Right lobe of liver (tissue), 6 donors: ENCODE data around the gene GBP6. TPM values are rescaled to one million over a fixed set of nuclear protein-coding genes. Genes with fewer than 3 reads are reported as not detected.
"Not testable (repeated sequence)": the region's sequence is repeated elsewhere in the genome, so short reads cannot be mapped to it uniquely, and the experiment has no call there.

Experiments
- ATAC-seq, 4 donors: fragments of 200-7000 bp; cut with Tn5 transposase; one replicate each; pipeline ENCODE4 v1.9.1; 2020; ENCODE audit warnings: mild to moderate bottlenecking in 4 of 4, moderate library complexity in 4 of 4
- DNase-seq, 3 donors: peaks; one replicate each; pipeline ENCODE4 v3.0.0-alpha.2; 2020
- H3K27ac ChIP-seq, 3 donors: fragments of 200-600 bp; one replicate each; pipeline ENCODE4 v1.8.0; 2022
- H3K27me3 ChIP-seq, 2 donors: fragments of 200-600 bp; one replicate each; pipeline ENCODE4 v1.8.0; 2022
- H3K36me3 ChIP-seq, 4 donors: fragments of 200-600 bp; sonication (generic) in 1 of 4; one replicate each; pipeline versions ENCODE4 v1.5.1 to v1.8.0; 2017 to 2022; ENCODE audit warnings: control low read depth in 1 of 4
- H3K4me1 ChIP-seq, 4 donors: fragments of 200-600 bp; sonication (generic) in 1 of 4; one replicate each; pipeline versions ENCODE4 v1.5.1 to v1.8.0; 2017 to 2022; ENCODE audit warnings: control low read depth in 1 of 4
- H3K4me3 ChIP-seq, 3 donors: fragments of 200-600 bp; one replicate each; pipeline ENCODE4 v1.8.0; 2022
- H3K9me3 ChIP-seq, 4 donors: fragments of 200-600 bp; sonication (generic) in 1 of 4; one replicate each; pipeline versions ENCODE4 v1.5.1 to v1.8.0; 2017 to 2022; ENCODE audit warnings: control low read depth in 1 of 4
- POLR2A ChIP-seq: fragments of 450-650 bp; IDR thresholded peaks from one replicate; pipeline ENCODE4 v1.6.1; 2017; ENCODE audit warnings: antibody characterized with exemption, mild to moderate bottlenecking
- WGBS: methylation state at CpG from one replicate; pipeline ENCODE4 v1.1.6; 2018; ENCODE audit warnings: low coverage, low lambda C conversion rate; ENCODE audit not compliant: insufficient coverage; ENCODE audit errors: missing lambda C conversion rate; 5-methylcytosine and 5-hydroxymethylcytosine counted together
- intact Hi-C, 2 donors: fragments of 100-400 bp; cut with DNase I; formaldehyde crosslinking; loops; one replicate each; pipeline versions ENCODE4 v1.11.2 to v1.14.1; 2022
- total RNA-seq, 6 experiments: library from RNA; depleted of rRNA in 2 of 6; stranded (reverse); fragments of >200 nt in 2 of 6; fragmentation: NEBNext Ultra II Directional in 3 of 6; extraction: Animal tissue kit (Norgen Biotek cat#: 25700) in 3 of 6; gene quantifications; one replicate each; pipeline versions ENCODE4 v1.1.0 to v1.2.4, GENCODE V29; 2016 to 2023
- TF ChIP-seq, protein P1 (sequence below), 4 donors: fragments of 200-600 bp in 3 of 4; fragments of 450-650 bp in 1 of 4; IDR thresholded peaks; one replicate each; pipeline versions ENCODE4 v1.5.1 to v1.8.0; 2016 to 2022; ENCODE audit warnings: antibody characterized with exemption in 4 of 4, mild to moderate bottlenecking in 2 of 4
- donor health status: DM: no; HTN: yes; CAD: no.
- donor health status: DM: no; HTN: no; CAD: no.
- donor health status: DM: no; HTN: no; CAD: no.
- donor health status: DM: no; HTN: yes; CAD: no.
- donor health status: DM: no; HTN: yes; CAD: no.

The GBP6 gene
- total RNA-seq, 6 experiments from 2014 or later, result 0.06 to 0.15 (median 0.07) TPM; not detected in 3

GRCh38 chr1:89363196-89363595, 663 bp upstream of the GBP6 start:
- DNase-seq (no peak), ATAC-seq (no peak)
- Histone ChIP-seq H3K4me3 (no peak overlapping the region), H3K27me3 (no peaks in the 10 kb centered on the region), H3K27ac (no peak overlapping the region), H3K9me3 (no peaks in the 10 kb centered on the region), H3K36me3 (no peaks in the 10 kb centered on the region), H3K4me1 (peaks cover 0 to 6% (median 0%) of the 10 kb centered on the region in 4 donors)
- TF ChIP-seq, protein P1, sequence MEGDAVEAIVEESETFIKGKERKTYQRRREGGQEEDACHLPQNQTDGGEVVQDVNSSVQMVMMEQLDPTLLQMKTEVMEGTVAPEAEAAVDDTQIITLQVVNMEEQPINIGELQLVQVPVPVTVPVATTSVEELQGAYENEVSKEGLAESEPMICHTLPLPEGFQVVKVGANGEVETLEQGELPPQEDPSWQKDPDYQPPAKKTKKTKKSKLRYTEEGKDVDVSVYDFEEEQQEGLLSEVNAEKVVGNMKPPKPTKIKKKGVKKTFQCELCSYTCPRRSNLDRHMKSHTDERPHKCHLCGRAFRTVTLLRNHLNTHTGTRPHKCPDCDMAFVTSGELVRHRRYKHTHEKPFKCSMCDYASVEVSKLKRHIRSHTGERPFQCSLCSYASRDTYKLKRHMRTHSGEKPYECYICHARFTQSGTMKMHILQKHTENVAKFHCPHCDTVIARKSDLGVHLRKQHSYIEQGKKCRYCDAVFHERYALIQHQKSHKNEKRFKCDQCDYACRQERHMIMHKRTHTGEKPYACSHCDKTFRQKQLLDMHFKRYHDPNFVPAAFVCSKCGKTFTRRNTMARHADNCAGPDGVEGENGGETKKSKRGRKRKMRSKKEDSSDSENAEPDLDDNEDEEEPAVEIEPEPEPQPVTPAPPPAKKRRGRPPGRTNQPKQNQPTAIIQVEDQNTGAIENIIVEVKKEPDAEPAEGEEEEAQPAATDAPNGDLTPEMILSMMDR (IDR thresholded peaks at IDR 0.05), result no peak
- 75% methylated on average over 1 of the region's 1 CpG for WGBS
- intact Hi-C loops, result no loop called here

GRCh38 chr1:89364954-89365550, 1.2 kb downstream of the GBP6 start:
- WGBS, result 80% methylated on average over 8 of the region's 9 CpGs
- no peak for TF ChIP-seq POLR2A
- TF ChIP-seq, protein P1 (IDR thresholded peaks at IDR 0.05), result no peak
- no peak for DNase-seq

DNA sequence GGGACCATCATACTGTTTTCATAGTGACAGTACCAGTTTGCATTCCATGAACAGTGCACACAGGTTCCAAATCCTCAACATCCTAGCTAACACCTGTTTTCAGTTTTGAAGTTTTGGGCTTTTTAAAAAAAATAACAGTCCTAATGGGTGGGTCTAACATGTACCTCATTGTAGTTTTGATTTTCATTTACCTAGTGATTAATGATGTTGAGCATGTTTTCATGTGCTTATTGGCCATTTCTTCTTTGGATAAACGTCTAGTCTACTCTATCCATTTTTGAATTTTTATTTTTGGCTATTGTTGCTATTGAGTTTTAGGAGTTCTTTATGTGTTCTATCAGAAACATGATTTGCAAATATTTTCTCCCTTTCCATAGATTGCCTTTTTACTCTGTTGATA, 3.4 kb downstream of the GBP6 start:
- no peaks in the 10 kb centered on the region for H3K27me3 ChIP-seq
- intact Hi-C loops, result no loop called here
- H3K9me3 ChIP-seq, result no peaks in the 10 kb centered on the region
- TF ChIP-seq, protein P1 (IDR thresholded peaks at IDR 0.05), result no peak
- no peak for TF ChIP-seq POLR2A
- no peaks in the 10 kb centered on the region for H3K4me1 ChIP-seq
- H3K27ac ChIP-seq, result no peak overlapping the region
- WGBS, result 63% methylated on average over 1 of the region's 1 CpG
- H3K36me3 ChIP-seq, result no peaks in the 10 kb centered on the region
- DNase-seq (no peak), ATAC-seq (no peak)
- no peak overlapping the region for H3K4me3 ChIP-seq

More at GRCh38 chr1:89364954-89365550, 1.2 kb downstream of the GBP6 start:
- intact Hi-C loops, result no loop called here
- Histone ChIP-seq H3K9me3 (no peaks in the 10 kb centered on the region), H3K36me3 (no peaks in the 10 kb centered on the region), H3K4me1 (no peaks in the 10 kb centered on the region), H3K4me3 (no peak overlapping the region), H3K27me3 (no peaks in the 10 kb centered on the region), H3K27ac (no peak overlapping the region)
- no peak for ATAC-seq

- no peaks in the 10 kb centered on the region for H3K36me3 ChIP-seq
- intact Hi-C loops, result no loop called here
- no peaks in the 10 kb centered on the region for H3K9me3 ChIP-seq
- no peak overlapping the region for H3K4me3 ChIP-seq
- no peak for ATAC-seq
- H3K27me3 ChIP-seq, result no peaks in the 10 kb centered on the region
- H3K4me1 ChIP-seq, result no peaks in the 10 kb centered on the region
- TF ChIP-seq POLR2A, result no peak
- TF ChIP-seq, protein P1 (IDR thresholded peaks at IDR 0.05), result no peak
- H3K27ac ChIP-seq, result no peak overlapping the region
- DNase-seq, result no peak
- 91% methylated on average over 8 of the region's 8 CpGs for WGBS
Measured at GRCh38 chr1:89369331-89369730, 5.5 kb downstream of the GBP6 start.

DNA sequence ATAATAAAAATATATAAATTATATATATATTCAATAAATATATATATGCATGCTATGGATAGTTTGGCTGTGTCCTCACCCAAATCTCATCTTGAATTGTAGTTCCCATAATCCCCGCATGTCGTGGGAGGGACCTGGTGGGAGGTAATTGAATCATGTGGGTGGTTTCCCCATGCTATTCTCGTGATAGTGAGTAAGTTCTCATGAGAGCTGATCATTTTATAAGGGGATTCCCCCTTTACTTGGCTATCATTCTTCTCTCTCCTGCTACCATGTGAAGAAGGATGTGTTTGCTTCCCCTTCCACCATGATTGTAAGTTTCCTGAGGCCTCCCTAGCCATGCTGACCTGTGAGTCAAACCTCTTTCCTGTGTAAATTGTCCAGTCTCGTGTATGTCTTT, 10.0 kb downstream of the GBP6 start:
- not testable (repeated sequence) for ATAC-seq

More for the DNA sequence above, 10.0 kb downstream of the GBP6 start:
- DNase-seq, H3K27ac ChIP-seq, intact Hi-C loops, H3K27me3 ChIP-seq, H3K4me1 ChIP-seq, H3K36me3 ChIP-seq, H3K9me3 ChIP-seq, H3K4me3 ChIP-seq: not testable (repeated sequence)
- 85% methylated on average over 4 of the region's 4 CpGs for WGBS
